ENCODE measurements around the gene RETREG3. TPM values are rescaled to one million over a fixed set of nuclear protein-coding genes. Genes with fewer than 3 reads are reported as not detected.

RETREG3 gene
- total and polyA plus RNA-seq, 2 of the 13 experiments (the other 11 are each of a cell fraction or from before 2014, with no cell fraction given): 47.0 to 55.8 TPM

DNA sequence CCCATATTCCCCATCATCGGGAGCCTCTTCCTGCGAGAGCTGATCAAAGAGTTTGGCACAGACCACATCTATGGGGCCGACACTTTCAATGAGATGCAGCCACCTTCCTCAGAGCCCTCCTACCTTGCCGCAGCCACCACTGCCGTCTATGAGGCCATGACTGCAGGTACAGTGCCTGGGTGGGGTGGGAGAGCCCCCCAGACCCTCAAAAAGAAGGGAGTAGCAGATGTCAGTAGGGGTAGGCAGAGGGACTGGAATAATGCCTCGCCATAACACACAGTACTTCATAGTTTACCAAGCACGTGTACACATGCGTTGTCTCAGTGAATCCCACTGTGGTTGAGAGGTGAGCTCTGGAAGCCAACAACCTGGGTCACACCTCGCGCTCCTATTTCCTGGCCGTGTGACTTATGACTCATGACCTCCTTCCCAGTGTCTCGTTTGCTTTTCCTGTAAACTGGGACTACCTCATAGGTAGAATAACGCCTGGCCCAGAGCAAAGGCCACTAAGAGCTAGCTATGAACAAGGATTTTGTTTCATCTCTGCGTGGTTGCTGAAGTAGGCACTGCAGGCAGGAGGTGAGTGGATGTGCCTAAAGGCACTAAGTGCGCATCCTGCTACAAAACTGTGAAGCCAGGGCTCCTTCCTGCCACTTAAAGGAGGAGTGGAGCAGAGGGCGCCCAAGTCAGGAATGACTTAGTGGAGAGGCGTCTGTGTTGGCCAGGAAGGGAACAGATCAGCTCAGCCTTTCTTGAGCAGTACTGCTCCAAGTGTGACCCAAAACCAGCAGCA is 67.9 kb downstream of the RETREG3 start (continued):
- peak; percentile 90 for TF ChIP-seq AHDC1 (CRISPR knock-in tag; IDR thresholded peaks at IDR 0.05; ENCODE audit: borderline replicate concordance)
- peak; percentile 37; the same call in 1 of the 2 replicates for TF ChIP-seq ZNF136 (CRISPR knock-in tag; IDR thresholded peaks at IDR 0.05; ENCODE audit: low read depth)
- TF ChIP-seq, protein P1, sequence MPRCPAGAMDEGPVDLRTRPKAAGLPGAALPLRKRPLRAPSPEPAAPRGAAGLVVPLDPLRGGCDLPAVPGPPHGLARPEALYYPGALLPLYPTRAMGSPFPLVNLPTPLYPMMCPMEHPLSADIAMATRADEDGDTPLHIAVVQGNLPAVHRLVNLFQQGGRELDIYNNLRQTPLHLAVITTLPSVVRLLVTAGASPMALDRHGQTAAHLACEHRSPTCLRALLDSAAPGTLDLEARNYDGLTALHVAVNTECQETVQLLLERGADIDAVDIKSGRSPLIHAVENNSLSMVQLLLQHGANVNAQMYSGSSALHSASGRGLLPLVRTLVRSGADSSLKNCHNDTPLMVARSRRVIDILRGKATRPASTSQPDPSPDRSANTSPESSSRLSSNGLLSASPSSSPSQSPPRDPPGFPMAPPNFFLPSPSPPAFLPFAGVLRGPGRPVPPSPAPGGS (CRISPR knock-in tag; IDR thresholded peaks at IDR 0.05): peak; percentile 72
- TF ChIP-seq NCOA2 (CRISPR knock-in tag; IDR thresholded peaks at IDR 0.05): peak; percentile 73
- TF ChIP-seq, protein P2, sequence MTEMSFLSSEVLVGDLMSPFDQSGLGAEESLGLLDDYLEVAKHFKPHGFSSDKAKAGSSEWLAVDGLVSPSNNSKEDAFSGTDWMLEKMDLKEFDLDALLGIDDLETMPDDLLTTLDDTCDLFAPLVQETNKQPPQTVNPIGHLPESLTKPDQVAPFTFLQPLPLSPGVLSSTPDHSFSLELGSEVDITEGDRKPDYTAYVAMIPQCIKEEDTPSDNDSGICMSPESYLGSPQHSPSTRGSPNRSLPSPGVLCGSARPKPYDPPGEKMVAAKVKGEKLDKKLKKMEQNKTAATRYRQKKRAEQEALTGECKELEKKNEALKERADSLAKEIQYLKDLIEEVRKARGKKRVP (CRISPR knock-in tag; IDR thresholded peaks at IDR 0.05): peak in 1 of 2 experiments; percentile 83; a peak in 2 of 4 replicates
- TF ChIP-seq ZNF614 (CRISPR knock-in tag; IDR thresholded peaks at IDR 0.05; ENCODE audit: borderline replicate concordance): peak; percentile 93
- TF ChIP-seq ZFP36L1 (CRISPR knock-in tag; IDR thresholded peaks at IDR 0.05): peak; percentile 99
- TF ChIP-seq ZNF354B (CRISPR knock-in tag; IDR thresholded peaks at IDR 0.05): no peak
- peak; percentile 90 for TF ChIP-seq ZNF335 (CRISPR knock-in tag; IDR thresholded peaks at IDR 0.05)
- peak; percentile 93 for TF ChIP-seq MYNN (CRISPR knock-in tag; IDR thresholded peaks at IDR 0.05; ENCODE audit: low read depth)
- TF ChIP-seq, protein P3, sequence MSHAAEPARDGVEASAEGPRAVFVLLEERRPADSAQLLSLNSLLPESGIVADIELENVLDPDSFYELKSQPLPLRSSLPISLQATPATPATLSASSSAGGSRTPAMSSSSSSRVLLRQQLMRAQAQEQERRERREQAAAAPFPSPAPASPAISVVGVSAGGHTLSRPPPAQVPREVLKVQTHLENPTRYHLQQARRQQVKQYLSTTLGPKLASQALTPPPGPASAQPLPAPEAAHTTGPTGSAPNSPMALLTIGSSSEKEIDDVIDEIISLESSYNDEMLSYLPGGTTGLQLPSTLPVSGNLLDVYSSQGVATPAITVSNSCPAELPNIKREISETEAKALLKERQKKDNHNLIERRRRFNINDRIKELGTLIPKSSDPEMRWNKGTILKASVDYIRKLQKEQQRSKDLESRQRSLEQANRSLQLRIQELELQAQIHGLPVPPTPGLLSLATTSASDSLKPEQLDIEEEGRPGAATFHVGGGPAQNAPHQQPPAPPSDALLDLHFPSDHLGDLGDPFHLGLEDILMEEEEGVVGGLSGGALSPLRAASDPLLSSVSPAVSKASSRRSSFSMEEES (CRISPR knock-in tag; IDR thresholded peaks at IDR 0.05): peak; percentile 99
- TF ChIP-seq KLF11 (CRISPR knock-in tag; IDR thresholded peaks at IDR 0.05): peak; percentile 86; the same call in 1 of the 2 replicates
- peak; percentile 73; the same call in 1 of the 2 replicates for TF ChIP-seq YEATS4 (CRISPR knock-in tag; IDR thresholded peaks at IDR 0.05; ENCODE audit: borderline replicate concordance)
- TF ChIP-seq ZNF652 (CRISPR knock-in tag; IDR thresholded peaks at IDR 0.05; ENCODE audit: borderline replicate concordance, low read depth): peak; percentile 40; the same call in 1 of the 2 replicates

All from HepG2 (cell line).